Spleen (tissue), 11 donors: Measurements from ENCODE around the gene MAPT. TPM values are rescaled to one million over a fixed set of nuclear protein-coding genes. Genes with fewer than 3 reads are reported as not detected.
A peak's percentile ranks its signal among the peaks of the same experiment; 100 is the strongest.

ENCODE experiments used
- DNase-seq: peaks from one replicate; pipeline ENCODE4 v3.0.0-alpha.2; 2020
- H3K27ac ChIP-seq, 8 donors: fragments of 200-600 bp; sonication (generic) in 7 of 8; 1 replicate in 4 of 8; 2 replicates in 4 of 8; pipeline versions ENCODE4 v1.5.0 to v1.8.0; 2016 to 2021; ENCODE audit warnings: inconsistent platforms in 4 of 8, mild to moderate bottlenecking in 4 of 8, moderate library complexity in 1 of 8
- H3K27me3 ChIP-seq, 7 donors: fragments of 200-600 bp; sonication (generic) in 6 of 7; replicated peaks in 1 of 7; 1 replicate in 4 of 7; 2 replicates in 3 of 7; pipeline versions ENCODE4 v1.5.0 to v1.8.0; 2016 to 2021; ENCODE audit warnings: inconsistent platforms in 3 of 7, mild to moderate bottlenecking in 1 of 7
- H3K36me3 ChIP-seq, 6 donors: fragments of 200-600 bp; sonication (generic) in 5 of 6; 1 replicate in 4 of 6; 2 replicates in 2 of 6; pipeline versions ENCODE4 v1.5.0 to v1.8.0; 2016 to 2021; ENCODE audit warnings: inconsistent platforms in 2 of 6
- H3K4me1 ChIP-seq, 6 donors: fragments of 200-600 bp; sonication (generic) in 5 of 6; 1 replicate in 3 of 6; 2 replicates in 3 of 6; pipeline versions ENCODE4 v1.5.0 to v1.8.0; 2016 to 2021; ENCODE audit warnings: inconsistent platforms in 3 of 6
- H3K4me3 ChIP-seq, 8 donors: fragments of 200-600 bp; sonication (generic) in 7 of 8; 1 replicate in 4 of 8; 2 replicates in 4 of 8; pipeline versions ENCODE4 v1.5.0 to v1.8.0; 2016 to 2021; ENCODE audit warnings: inconsistent platforms in 4 of 8, mild to moderate bottlenecking in 4 of 8, moderate library complexity in 2 of 8
- H3K9me3 ChIP-seq, 8 donors: fragments of 200-600 bp; sonication (generic) in 7 of 8; 1 replicate in 4 of 8; 2 replicates in 4 of 8; pipeline versions ENCODE4 v1.5.0 to v1.8.0; 2016 to 2021; ENCODE audit warnings: inconsistent platforms in 4 of 8
- CTCF ChIP-seq, 11 experiments: fragments of 200-600 bp in 7 of 11; fragments of 450-650 bp in 4 of 11; sonication (generic) in 4 of 11; IDR thresholded peaks in 8 of 11; conservative IDR thresholded peaks in 3 of 11; 1 replicate in 7 of 11; 2 replicates in 4 of 11; pipeline versions ENCODE4 v1.4.0 to v1.8.0; 2016 to 2021; ENCODE audit warnings: antibody characterized with exemption in 11 of 11, inconsistent platforms in 4 of 11, mild to moderate bottlenecking in 1 of 11
- POLR2A ChIP-seq, 3 donors: fragments of 450-650 bp; IDR thresholded peaks; one replicate each; pipeline ENCODE4 v1.5.1; 2017; ENCODE audit warnings: antibody characterized with exemption in 3 of 3, mild to moderate bottlenecking in 1 of 3
- POLR2AphosphoS5 ChIP-seq, 3 donors: sonication (generic); formaldehyde crosslinking; IDR thresholded peaks; one replicate each; pipeline ENCODE4 v1.5.1; 2017; ENCODE audit warnings: antibody characterized with exemption in 3 of 3
- WGBS, 5 donors: extraction: QIAGEN DNeasy Blood & Tissue Kit in 3 of 5; methylation state at CpG; one replicate each; pipeline versions ENCODE4 v1.1.5 to v1.1.7; 2013 to 2018; 5-methylcytosine and 5-hydroxymethylcytosine counted together
- intact Hi-C: fragments of 100-400 bp; cut with DNase I; formaldehyde crosslinking; loops from one replicate; pipeline ENCODE4 v1.15.0; 2023; ENCODE audit warnings: low total_unique reads
- polyA plus RNA-seq, 3 donors: library from polyadenylated mRNA; stranded (reverse); fragments of 200-250 nt; gene quantifications; one replicate each; pipeline ENCODE4 v1.2.1, GENCODE V29; 2013
- total RNA-seq, 7 donors: library from RNA; depleted of rRNA in 3 of 7; stranded (reverse); fragments of >200 nt in 3 of 7; fragmentation: NEBNext Ultra II Directional in 4 of 7; extraction: Animal tissue kit (Norgen Biotek cat#: 25700) in 4 of 7; gene quantifications; one replicate each; pipeline versions ENCODE4 v1.1.0 to v1.2.1, GENCODE V29; 2016 to 2021
- donor health status: healthy with polysubstance abuse.
- donor health status: DM: no; HTN: no; CAD: no; lungs with moderate emphysema.
- donor health status: DM: no; HTN: no; CAD: no.
- donor health status: Bipolar disorder and iron deficiency.
- donor health status: healthy.
- donor health status: DM: no; HTN: no; CAD: no.
- donor health status: DM: yes; HTN: yes; CAD: no.

MAPT gene
- total and polyA plus RNA-seq, 10 donors = 0.15 to 1.6 (median 0.66) TPM

- TF ChIP-seq POLR2AphosphoS5 (IDR thresholded peaks at IDR 0.05) (no peak), POLR2A (IDR thresholded peaks at IDR 0.05) (no peak), CTCF (IDR thresholded peaks at IDR 0.05 in 8 of 11, conservative IDR thresholded peaks at IDR 0.05 in 3 of 11) (no peak)
- no peaks in the 10 kb centered on the region for H3K9me3 ChIP-seq
- DNase-seq = no peak
- no peaks in the 10 kb centered on the region for H3K27me3 ChIP-seq
- H3K4me3 ChIP-seq = no peak overlapping the region
- 84 to 96% (median 93%) methylated on average over 4 of the region's 4 CpGs for whole genome bisulfite sequencing, 5 donors
- peaks cover 0 to 81% (median 17%) of the 10 kb centered on the region in 6 donors for H3K36me3 ChIP-seq
- H3K4me1 ChIP-seq = peaks cover 0 to 37% (median 5%) of the 10 kb centered on the region in 6 donors
- intact Hi-C loops = no loop called here
- H3K27ac ChIP-seq = peak overlapping the region in 2 of 8 donors; percentile 18 to 29
Measured at GRCh38 chr17:46057366-46057765, 163.0 kb downstream of the MAPT start.

GRCh38 chr17:46059486-46059885 is 165.1 kb downstream of the MAPT start:
- Histone ChIP-seq H3K36me3 (peaks cover 0 to 84% (median 19%) of the 10 kb centered on the region in 6 donors), H3K4me3 (no peak overlapping the region), H3K27ac (no peak overlapping the region), H3K4me1 (peaks cover 0 to 37% (median 5%) of the 10 kb centered on the region in 6 donors), H3K9me3 (no peaks in the 10 kb centered on the region), H3K27me3 (no peaks in the 10 kb centered on the region)
- no peak for TF ChIP-seq CTCF (IDR thresholded peaks at IDR 0.05 in 8 of 11, conservative IDR thresholded peaks at IDR 0.05 in 3 of 11)
- TF ChIP-seq POLR2A (IDR thresholded peaks at IDR 0.05) = no peak
- 87 to 89% (median 88%) methylated on average over 6 of the region's 6 CpGs for WGBS, 5 donors
- intact Hi-C loops = no loop called here
- no peak for DNase-seq

- H3K9me3 ChIP-seq = no peaks in the 10 kb centered on the region
- peaks cover 0 to 37% (median 5%) of the 10 kb centered on the region in 6 donors for H3K4me1 ChIP-seq
- H3K36me3 ChIP-seq = peaks cover 0 to 88% (median 26%) of the 10 kb centered on the region in 6 donors
- no peaks in the 10 kb centered on the region for H3K27me3 ChIP-seq
- WGBS, 5 donors = 87 to 94% (median 93%) methylated on average over 2 of the region's 2 CpGs
- TF ChIP-seq CTCF (IDR thresholded peaks at IDR 0.05 in 8 of 11, conservative IDR thresholded peaks at IDR 0.05 in 3 of 11) (no peak), POLR2AphosphoS5 (IDR thresholded peaks at IDR 0.05) (no peak), POLR2A (IDR thresholded peaks at IDR 0.05) (no peak)
- H3K27ac ChIP-seq = no peak overlapping the region
- intact Hi-C loops = no loop called here
- H3K4me3 ChIP-seq = no peak overlapping the region
- no peak for DNase-seq
Measured at GRCh38 chr17:46060461-46060860, 166.1 kb downstream of the MAPT start.

- peaks cover 0 to 91% (median 36%) of the 10 kb centered on the region in 6 donors for H3K36me3 ChIP-seq
- WGBS, 5 donors = 95 to 100% (median 96%) methylated on average over 5 of the region's 5 CpGs
- no peak overlapping the region for H3K27ac ChIP-seq
- no peak for TF ChIP-seq POLR2A (IDR thresholded peaks at IDR 0.05)
- TF ChIP-seq CTCF (IDR thresholded peaks at IDR 0.05 in 8 of 11, conservative IDR thresholded peaks at IDR 0.05 in 3 of 11) = peak in 5 of 11 experiments; percentile 21 to 37 (median 33)
- H3K4me3 ChIP-seq = no peak overlapping the region
- DNase-seq = no peak
- H3K4me1 ChIP-seq = peaks cover 0 to 37% (median 5%) of the 10 kb centered on the region in 6 donors
- no peaks in the 10 kb centered on the region for H3K27me3 ChIP-seq
- intact Hi-C loops = no loop called here
- H3K9me3 ChIP-seq = no peaks in the 10 kb centered on the region
Measured at GRCh38 chr17:46061435-46061834, 167.1 kb downstream of the MAPT start.
